Suprapubic skin (tissue), 4 donors: ENCODE results near the gene TBC1D8.

Experiments used
- EP300 ChIP-seq: sonication (generic); formaldehyde crosslinking; IDR thresholded peaks from one replicate; pipeline ENCODE4 v1.6.1; 2017; ENCODE audit warnings: antibody characterized with exemption
- POLR2A ChIP-seq, 2 donors: fragments of 450-650 bp; IDR thresholded peaks; one replicate each; pipeline ENCODE4 v1.6.1; 2017; ENCODE audit warnings: antibody characterized with exemption in 2 of 2, mild to moderate bottlenecking in 2 of 2, moderate library complexity in 2 of 2
- POLR2AphosphoS5 ChIP-seq, 3 donors: sonication (generic); formaldehyde crosslinking; IDR thresholded peaks; one replicate each; pipeline ENCODE4 v1.6.1; 2017; ENCODE audit warnings: antibody characterized with exemption in 3 of 3
- TF ChIP-seq, protein P1 (sequence below), 2 donors: fragments of 200-600 bp in 1 of 2; fragments of 450-650 bp in 1 of 2; sonication (generic) in 1 of 2; IDR thresholded peaks; one replicate each; pipeline ENCODE4 v1.5.1; 2016 to 2019; ENCODE audit warnings: antibody characterized with exemption in 2 of 2, mild to moderate bottlenecking in 1 of 2, moderate library complexity in 1 of 2

GRCh38 chr2:101006065-101006715 lies 145.0 kb downstream of the TBC1D8 start:
- TF ChIP-seq, protein P1, sequence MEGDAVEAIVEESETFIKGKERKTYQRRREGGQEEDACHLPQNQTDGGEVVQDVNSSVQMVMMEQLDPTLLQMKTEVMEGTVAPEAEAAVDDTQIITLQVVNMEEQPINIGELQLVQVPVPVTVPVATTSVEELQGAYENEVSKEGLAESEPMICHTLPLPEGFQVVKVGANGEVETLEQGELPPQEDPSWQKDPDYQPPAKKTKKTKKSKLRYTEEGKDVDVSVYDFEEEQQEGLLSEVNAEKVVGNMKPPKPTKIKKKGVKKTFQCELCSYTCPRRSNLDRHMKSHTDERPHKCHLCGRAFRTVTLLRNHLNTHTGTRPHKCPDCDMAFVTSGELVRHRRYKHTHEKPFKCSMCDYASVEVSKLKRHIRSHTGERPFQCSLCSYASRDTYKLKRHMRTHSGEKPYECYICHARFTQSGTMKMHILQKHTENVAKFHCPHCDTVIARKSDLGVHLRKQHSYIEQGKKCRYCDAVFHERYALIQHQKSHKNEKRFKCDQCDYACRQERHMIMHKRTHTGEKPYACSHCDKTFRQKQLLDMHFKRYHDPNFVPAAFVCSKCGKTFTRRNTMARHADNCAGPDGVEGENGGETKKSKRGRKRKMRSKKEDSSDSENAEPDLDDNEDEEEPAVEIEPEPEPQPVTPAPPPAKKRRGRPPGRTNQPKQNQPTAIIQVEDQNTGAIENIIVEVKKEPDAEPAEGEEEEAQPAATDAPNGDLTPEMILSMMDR (IDR thresholded peaks at IDR 0.05) = no peak
- no peak for TF ChIP-seq EP300
- TF ChIP-seq POLR2A (IDR thresholded peaks at IDR 0.05) = no peak
- TF ChIP-seq POLR2AphosphoS5 (IDR thresholded peaks at IDR 0.05) = no peak
